Activated CD8-positive, alpha-beta memory T cell treated with anti-CD3 and anti-CD28 coated beads, Interleukin-2, amount 50 U/mL, for 1 hour (primary cell): ENCODE results near the gene ADGRV1.

Source experiments
- DNase-seq: peaks from one replicate; pipeline ENCODE4 v3.0.0-alpha.2; 2020; ENCODE audit errors: extremely low read depth

The ADGRV1 gene

DNA sequence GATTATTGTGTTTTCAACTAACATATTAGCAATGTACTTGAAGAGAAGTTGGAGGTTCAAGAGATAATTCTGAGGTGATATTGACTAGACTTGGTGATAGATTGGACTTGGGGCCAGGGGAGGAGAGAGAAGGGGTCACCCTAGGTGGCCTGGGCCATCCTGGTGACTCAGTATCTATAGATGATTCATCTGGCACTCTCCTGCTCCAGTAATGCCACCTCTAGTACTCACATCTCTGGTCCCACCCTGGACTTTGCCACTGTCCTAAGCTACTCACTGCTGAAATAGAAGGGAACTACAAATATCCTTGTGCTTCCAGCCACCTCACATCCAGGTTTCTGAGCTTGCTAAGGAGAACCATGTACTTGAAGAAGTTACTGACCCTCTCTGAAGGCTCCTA is 574.6 kb downstream of the ADGRV1 start:
- no peak for DNase-seq

- DNase-seq: no peak
Measured at GRCh38 chr5:91135475-91136248, 577.1 kb downstream of the ADGRV1 start.

- DNase-seq: no peak
Measured at GRCh38 chr5:91136271-91136670, 577.7 kb downstream of the ADGRV1 start.

GRCh38 chr5:91137647-91138046 is 579.0 kb downstream of the ADGRV1 start:
- no peak for DNase-seq

DNA sequence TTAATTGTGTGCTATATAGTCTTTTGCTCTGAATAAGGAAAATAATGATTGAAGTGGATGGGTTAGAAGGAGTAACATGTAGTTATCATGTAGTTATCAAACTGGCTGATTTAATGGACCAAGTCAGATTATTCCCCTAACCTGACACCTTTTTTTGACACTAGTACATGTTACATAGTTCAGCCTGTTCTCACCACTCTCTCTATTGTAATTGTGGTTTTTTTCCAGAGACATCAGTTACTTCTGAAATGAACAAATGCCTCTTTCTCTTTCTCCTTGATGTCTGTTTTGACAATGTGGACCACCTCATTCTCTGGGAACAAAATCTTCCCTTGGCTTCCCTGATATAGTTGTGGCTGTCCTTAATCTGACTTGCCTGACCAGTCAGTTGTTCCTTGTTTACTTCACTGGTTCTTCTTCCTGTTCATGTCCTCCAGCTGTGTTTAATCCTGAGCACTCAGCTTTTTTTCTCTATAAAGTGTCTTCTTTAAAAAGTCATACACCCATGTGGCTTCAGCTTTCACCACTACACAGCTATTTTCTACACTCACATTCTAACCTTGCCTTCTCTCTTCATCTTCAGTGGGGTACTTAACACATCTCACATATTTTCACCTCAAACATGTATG is 581.1 kb downstream of the ADGRV1 start:
- no peak for DNase-seq

DNA sequence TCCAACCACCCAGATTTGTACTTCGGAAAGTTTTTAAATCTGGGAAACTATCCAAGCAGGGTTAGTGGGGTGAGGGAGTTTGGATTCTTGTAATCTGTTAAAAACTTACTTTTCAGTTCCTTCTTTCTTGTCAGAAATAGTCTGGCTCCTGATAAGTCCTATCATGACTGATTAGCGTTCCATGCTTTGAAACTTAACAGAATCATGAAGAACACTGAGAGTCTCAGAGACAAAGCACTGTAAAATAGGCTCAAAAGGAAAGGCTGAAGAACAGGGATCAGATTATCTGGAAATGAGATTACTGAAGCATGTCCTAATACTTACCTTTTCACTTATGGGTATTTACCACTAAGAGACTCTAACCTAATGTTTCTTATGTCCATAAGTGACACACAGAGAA is 582.1 kb downstream of the ADGRV1 start:
- no peak for DNase-seq

DNA sequence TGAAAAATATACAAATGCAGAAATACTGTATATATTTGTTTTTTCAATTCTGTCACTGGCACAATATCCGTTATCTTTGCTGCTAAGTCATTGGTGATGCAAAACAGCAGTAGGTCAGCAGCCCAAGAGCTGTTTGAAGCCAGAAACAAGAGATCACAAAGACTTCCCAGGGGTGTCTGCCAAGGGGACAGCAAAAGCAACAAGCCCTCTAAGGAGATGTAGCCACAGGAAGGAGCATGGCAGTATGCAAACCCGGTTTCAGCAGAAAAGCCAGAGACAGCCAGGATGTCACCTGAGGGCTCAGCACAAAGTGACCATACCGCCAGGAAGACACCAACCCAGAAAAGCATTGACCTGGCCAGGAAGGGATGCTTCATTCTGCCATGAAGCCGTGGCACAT is 583.0 kb downstream of the ADGRV1 start:
- no peak for DNase-seq

- DNase-seq: no peak
Measured at GRCh38 chr5:91142386-91142785, 583.8 kb downstream of the ADGRV1 start.

GRCh38 chr5:91142819-91143218 is 584.2 kb downstream of the ADGRV1 start:
- no peak for DNase-seq

DNA sequence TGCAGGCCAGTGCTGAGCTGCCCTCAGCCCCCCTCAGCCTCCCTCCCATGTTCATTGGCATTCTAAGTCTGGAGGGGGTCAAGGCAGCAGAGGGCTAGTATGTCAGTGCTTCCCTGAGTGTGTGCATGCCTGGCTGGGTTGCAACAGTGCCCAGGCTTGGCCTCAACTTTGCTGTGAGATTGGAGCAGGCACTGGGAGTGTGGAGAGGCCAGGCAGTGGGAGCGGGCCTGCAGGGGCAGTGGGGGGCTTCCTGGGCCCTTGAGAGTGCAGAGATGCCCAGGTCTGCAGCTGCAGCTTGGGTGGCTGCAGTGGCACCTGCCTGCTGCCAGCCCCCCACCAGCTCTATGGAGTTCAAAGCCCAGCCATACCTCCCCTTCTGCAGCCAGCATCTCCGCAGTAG is 585.2 kb downstream of the ADGRV1 start:
- no peak for DNase-seq

- no peak for DNase-seq
Measured at GRCh38 chr5:91144491-91145332, 586.1 kb downstream of the ADGRV1 start.

DNA sequence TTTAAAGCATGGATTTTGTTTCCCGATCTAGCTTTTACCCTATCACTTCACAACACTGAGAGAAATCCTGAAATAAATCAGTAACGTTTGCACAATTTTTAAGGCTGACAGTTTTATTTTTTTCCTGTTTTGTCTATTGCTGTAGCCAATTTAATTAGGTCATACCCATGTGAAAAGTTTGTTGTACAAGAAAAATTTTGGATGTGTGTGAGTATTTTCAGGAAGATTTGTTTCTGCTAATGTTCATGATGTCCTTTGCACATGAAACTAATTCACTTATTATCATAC is 586.7 kb downstream of the ADGRV1 start:
- no peak for DNase-seq

- no peak for DNase-seq
Measured at GRCh38 chr5:91146230-91146629, 587.6 kb downstream of the ADGRV1 start.

- no peak for DNase-seq
Measured at GRCh38 chr5:91146905-91147600, 588.5 kb downstream of the ADGRV1 start.

GRCh38 chr5:91150234-91150633 is 591.6 kb downstream of the ADGRV1 start:
- DNase-seq: no peak

GRCh38 chr5:91150636-91151035 is 592.0 kb downstream of the ADGRV1 start:
- no peak for DNase-seq

DNA sequence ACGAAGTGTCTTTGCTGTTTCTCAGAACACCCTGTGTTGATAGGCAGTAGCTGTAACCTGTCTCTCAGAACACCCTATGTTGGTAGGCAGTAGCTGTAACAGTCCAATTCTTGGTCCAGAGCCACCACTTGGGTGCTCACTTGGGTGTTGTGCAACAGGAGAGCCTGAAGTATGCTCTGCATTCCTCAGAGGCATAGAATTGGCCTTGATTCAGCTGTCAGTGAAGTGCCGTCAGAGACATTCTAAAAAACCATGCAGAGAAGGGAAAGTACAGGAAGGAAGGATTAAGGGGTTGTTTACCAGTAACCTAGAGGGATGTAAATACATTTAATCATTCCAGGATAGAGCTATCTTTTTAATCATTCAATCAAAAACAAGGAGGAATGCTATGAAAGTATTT is 593.4 kb downstream of the ADGRV1 start:
- no peak for DNase-seq

DNA sequence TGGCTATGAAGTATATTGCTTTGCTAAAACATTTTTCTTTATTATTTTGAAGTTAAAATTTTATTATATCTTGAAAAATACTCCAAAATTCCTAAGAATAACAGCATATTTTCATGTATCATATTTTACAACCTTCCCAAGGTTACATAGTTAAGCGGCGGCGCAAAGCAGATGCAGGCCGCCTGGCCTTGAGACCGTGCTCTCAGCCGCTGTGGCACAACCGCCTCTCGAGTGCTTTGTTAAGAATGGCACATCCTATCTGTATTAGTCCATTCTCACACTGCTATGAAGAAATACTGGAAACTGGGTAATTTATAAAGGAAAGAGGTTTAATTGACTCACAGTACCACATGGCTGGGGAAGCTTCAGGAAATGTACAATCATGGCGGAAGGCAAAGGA is 595.7 kb downstream of the ADGRV1 start:
- DNase-seq: no peak

DNA sequence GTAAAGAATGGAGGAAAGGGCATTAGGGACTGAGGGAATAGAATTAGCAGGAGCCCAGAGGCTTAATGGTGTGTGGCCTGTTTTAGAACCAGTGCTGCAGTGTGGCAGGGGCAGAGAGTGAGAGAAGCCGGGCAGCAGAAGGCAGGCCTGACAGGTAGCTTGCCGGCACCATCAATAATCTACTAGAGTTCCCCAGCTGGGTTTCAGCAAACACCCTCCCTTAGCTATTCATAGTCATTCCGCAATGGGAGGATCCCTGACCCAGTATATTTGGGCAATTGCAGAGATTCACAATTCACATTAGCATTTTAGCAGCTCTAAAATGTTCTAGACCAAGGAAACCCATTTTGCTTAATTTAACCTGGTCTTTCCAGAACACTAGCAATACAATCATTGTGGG is 596.7 kb downstream of the ADGRV1 start:
- no peak for DNase-seq

- DNase-seq: no peak
Measured at GRCh38 chr5:91156242-91156641, 597.6 kb downstream of the ADGRV1 start.

GRCh38 chr5:91158011-91158410 is 599.4 kb downstream of the ADGRV1 start:
- no peak for DNase-seq

GRCh38 chr5:91159647-91160046 is 601.0 kb downstream of the ADGRV1 start:
- no peak for DNase-seq
